HG02759 (cell line): ENCODE measurements around the gene ETV6.
"Not testable (repeated sequence)": the region's sequence is repeated elsewhere in the genome, so short reads cannot be mapped to it uniquely, and the experiment has no call there.

ENCODE experiments used
- ATAC-seq: cut with Tn5 transposase; IDR thresholded peaks from one replicate; pipeline ENCODE4 v1.9.1; 2021; ENCODE audit warnings: mild to moderate bottlenecking, moderate library complexity; ENCODE audit not compliant: unreplicated experiment

The ETV6 gene

GRCh38 chr12:11666131-11667050 is 16.9 kb downstream of the ETV6 start:
- ATAC-seq = no peak

- ATAC-seq = no peak
Observed at GRCh38 chr12:11667171-11667570, 17.7 kb downstream of the ETV6 start.

GRCh38 chr12:11668611-11669010 is 19.1 kb downstream of the ETV6 start:
- ATAC-seq = no peak

DNA sequence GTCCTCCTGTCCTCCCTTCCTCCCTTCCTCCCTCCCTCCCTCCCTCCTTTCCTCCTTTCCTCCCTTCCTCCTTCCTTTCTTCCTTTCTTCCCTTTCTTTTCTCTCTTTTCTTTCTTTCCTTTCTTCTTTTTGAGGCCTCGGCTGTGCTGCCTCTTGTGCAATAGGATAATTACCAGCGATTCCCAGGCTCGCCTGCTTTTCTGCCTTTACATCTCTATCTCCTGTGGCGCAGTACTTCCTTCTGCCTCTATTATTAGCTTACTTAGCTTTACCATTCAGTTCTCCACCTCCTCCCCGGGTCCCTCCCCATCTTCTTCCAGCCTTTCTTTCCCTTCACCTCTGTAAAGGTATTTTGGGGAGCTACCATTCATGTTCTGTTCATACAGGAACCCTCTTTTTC is 19.9 kb downstream of the ETV6 start:
- no peak for ATAC-seq

GRCh38 chr12:11672256-11673191 is 23.1 kb downstream of the ETV6 start:
- no peak for ATAC-seq

DNA sequence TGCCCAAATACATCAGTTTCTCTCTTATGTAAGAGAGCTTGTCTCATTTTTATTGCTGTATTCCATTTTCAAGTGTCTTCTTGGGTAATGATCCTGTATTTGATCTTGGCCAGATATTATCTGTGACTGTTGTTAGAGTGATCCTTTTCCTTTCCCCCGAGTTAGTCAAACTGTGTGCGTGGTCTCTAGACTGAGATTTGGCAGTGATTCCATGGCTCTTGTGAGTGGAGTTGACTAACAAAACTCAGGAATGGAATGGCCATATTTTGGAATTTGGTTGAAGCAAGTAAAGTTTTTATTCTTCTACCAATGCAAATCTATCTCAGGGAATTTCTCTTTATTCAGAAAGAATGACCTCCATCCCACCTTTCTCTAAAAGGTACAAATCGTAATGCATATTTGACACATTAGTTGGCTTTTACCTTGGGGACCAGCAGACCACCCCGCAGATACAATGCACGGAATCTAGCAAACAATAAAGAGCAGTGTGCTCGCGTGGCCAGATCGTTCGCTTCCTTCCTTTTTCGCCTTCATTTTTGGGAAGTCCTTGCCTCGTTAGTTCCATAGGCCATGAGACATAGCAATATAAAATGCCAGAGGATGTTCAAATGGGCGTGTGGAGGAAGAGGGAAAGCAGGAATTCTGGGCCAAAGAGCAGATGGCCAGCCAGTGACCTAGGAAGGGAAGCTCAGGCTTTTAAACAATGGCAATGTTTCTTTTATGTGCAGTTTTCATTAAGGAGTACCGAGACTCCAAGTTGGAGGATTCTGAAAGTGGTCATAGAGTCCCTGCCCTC is 24.4 kb downstream of the ETV6 start:
- ATAC-seq = no peak

GRCh38 chr12:11674894-11675390 is 25.5 kb downstream of the ETV6 start:
- no peak for ATAC-seq

DNA sequence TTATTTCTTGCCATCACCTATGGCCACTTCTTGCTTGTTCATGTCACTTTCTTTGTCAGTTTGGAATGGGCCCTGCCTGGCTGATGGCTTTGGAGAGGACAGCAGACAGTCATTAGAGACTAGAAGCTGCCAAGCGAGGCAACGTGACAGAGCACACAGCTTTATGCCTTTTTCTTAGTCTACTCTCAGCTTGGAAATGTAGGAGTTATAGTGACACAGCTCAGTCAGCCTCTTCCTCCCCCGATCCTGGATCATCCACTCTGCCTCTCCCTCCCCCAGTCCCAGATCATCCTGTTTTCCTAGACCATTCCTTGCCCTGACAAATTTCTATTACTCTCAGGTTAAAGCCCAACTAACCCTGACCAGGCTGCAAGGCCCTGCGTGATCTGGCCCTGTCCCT is 26.6 kb downstream of the ETV6 start:
- ATAC-seq = no peak

DNA sequence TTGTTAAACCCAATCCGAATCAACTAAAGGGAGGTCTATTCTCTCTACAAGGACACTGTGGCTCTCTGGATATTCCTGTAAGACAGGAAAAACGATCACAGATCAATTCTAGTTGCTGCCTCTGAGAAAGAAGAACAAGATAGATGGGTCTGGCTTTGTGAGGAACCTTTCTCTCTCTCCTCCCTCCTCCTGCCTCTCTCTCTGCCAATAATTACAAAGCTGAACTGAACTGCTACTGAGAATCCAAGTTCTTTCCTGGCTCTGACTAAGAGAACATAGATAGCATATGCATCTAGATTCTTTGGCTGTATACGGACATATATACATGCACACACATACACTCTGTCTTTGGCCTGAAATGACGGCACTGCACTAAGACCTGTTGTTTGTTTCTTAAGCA is 27.6 kb downstream of the ETV6 start:
- ATAC-seq = no peak

GRCh38 chr12:11677752-11678151 is 28.3 kb downstream of the ETV6 start:
- ATAC-seq = no peak

GRCh38 chr12:11678781-11679180 is 29.3 kb downstream of the ETV6 start:
- no peak for ATAC-seq

- no peak for ATAC-seq
Observed at GRCh38 chr12:11681207-11681606, 31.7 kb downstream of the ETV6 start.

DNA sequence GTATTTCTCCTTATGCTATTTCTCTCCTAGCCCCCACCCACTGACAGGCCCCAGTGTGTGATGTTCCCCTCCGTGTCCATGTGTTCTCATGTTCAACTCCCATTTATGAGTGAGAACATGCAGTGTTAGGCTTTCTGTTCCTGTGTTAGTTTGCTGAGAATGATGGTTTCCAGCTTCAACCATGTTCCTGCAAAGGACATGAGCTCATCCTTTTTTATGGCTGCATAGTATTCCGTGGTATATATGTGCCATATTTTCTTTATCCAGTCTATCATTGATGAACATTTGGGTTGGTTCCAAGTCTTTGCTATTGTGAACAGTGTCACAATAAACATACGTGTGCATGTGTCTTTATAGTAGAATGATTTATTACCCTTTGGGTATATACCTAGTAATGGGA is 32.2 kb downstream of the ETV6 start:
- ATAC-seq = not testable (repeated sequence)

GRCh38 chr12:11684393-11684792 is 34.9 kb downstream of the ETV6 start:
- ATAC-seq = no peak

DNA sequence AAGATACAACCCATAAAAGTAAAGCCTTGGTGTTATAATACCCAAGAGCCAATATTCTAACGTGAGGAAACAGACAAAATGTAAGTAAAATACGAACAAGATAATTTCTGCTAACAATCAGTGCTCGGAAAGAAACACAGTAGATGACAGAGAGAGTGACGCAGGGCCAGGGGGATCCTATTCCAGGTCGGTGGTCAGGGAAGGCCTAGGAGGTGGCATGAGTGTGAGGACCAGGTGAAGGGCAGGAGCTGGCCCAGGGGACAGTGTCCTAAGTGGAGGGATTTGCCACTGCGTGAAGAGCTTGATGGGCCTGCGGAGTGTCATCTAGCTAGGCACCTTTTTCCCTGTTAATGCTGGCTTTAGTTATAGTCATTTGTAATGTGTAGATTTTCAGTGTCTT is 35.3 kb downstream of the ETV6 start:
- ATAC-seq = no peak

GRCh38 chr12:11685316-11685715 is 35.8 kb downstream of the ETV6 start:
- no peak for ATAC-seq

DNA sequence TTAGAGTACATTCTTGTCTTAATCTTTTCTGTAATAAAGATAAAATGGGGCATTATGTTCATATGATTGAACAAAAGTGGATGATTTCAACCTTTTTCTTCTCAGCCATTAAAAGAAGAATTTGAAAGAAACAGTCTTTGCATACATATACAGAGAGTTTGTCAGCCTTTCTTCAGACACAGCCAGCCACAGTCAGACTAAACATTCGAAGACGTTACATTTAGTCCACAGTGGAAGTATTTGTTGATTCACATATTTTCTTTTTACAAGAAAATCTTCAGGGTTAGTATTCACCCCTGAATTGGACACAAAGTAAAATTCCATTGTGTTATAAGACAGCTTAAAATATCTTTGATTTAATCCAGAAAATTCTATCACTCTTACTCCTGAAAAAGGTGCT is 36.2 kb downstream of the ETV6 start:
- ATAC-seq = no peak

GRCh38 chr12:11686120-11686519 is 36.6 kb downstream of the ETV6 start:
- no peak for ATAC-seq

DNA sequence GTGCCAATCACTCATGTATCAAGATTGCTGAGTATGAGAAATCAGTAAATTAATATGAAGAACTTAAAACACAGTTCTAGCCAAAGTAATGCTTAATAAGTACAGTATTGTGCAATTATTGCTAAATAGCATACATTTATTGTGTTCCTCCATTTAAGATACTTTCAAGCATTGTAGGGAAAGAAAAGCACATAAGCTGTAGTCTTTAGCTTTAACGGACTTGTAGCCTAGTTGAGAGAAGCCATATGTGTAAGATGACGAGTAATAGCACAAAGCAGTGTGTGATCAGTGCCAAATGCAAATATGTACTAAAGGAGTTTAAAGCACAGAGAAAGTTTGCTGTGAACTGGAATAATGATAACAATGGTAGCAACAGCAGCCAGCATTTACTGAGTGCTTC is 38.1 kb downstream of the ETV6 start:
- no peak for ATAC-seq

DNA sequence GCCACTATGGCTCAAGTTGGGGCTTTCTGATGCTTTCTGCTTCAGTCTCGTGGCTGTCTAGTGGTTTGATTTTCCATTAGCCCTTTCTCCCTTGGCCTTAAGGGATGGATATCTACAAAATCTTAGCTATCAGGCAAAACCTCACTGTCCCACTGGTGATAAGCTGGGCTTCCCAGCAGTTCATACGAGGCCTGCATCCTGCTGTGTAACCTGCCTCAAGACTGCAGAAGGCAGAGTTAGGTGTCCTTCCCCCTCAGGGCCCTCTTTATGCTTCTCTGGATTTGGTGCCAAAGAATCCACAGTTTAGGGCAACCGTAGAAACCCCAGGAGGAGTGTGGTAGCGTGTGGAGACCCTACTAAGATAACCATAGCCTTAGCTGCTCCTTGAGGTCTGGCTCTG is 38.9 kb downstream of the ETV6 start:
- ATAC-seq = no peak

- ATAC-seq = no peak
Observed at GRCh38 chr12:11688831-11689230, 39.4 kb downstream of the ETV6 start.
